Measurements from ENCODE around the gene MAPK8IP3. TPM values are rescaled to one million over a fixed set of nuclear protein-coding genes. Genes with fewer than 3 reads are reported as not detected.
A peak's percentile ranks its signal among the peaks of the same experiment; 100 is the strongest.

The MAPK8IP3 gene
- total RNA-seq, result 94.1 TPM

- peak; percentile 94 for DNase-seq (ENCODE audit: low spot score)
Observed at GRCh38 chr16:1705688-1706385, at the start of gene MAPK8IP3. Gene MAPK8IP3, plus strand, starts transcription at chr16:1706195. Its CDS starts 145 bp downstream, at chr16:1706340.

GRCh38 chr16:1656808-1657617, 49.0 kb upstream of the MAPK8IP3 start:
- no peak for DNase-seq (ENCODE audit: low spot score)

- DNase-seq (ENCODE audit: low spot score), result no peak
Observed at GRCh38 chr16:1657841-1658240, 48.2 kb upstream of the MAPK8IP3 start.

- DNase-seq (ENCODE audit: low spot score), result no peak
Observed at GRCh38 chr16:1659031-1659430, 47.0 kb upstream of the MAPK8IP3 start.

GRCh38 chr16:1661826-1662225, 44.2 kb upstream of the MAPK8IP3 start:
- no peak for DNase-seq (ENCODE audit: low spot score)

GRCh38 chr16:1662543-1662942, 43.5 kb upstream of the MAPK8IP3 start:
- DNase-seq (ENCODE audit: low spot score), result no peak

- no peak for DNase-seq (ENCODE audit: low spot score)
Observed at GRCh38 chr16:1665829-1666228, 40.2 kb upstream of the MAPK8IP3 start.

GRCh38 chr16:1666316-1666715, 39.7 kb upstream of the MAPK8IP3 start:
- no peak for DNase-seq (ENCODE audit: low spot score)

GRCh38 chr16:1667271-1667670, 38.7 kb upstream of the MAPK8IP3 start:
- no peak for DNase-seq (ENCODE audit: low spot score)

- no peak for DNase-seq (ENCODE audit: low spot score)
Observed at GRCh38 chr16:1667916-1668315, 38.1 kb upstream of the MAPK8IP3 start.

GRCh38 chr16:1668612-1669319, 37.2 kb upstream of the MAPK8IP3 start:
- DNase-seq (ENCODE audit: low spot score), result no peak

- no peak for DNase-seq (ENCODE audit: low spot score)
Observed at GRCh38 chr16:1669698-1670097, 36.3 kb upstream of the MAPK8IP3 start.

GRCh38 chr16:1670371-1670770, 35.6 kb upstream of the MAPK8IP3 start:
- DNase-seq (ENCODE audit: low spot score), result no peak

GRCh38 chr16:1670866-1671265, 35.1 kb upstream of the MAPK8IP3 start:
- no peak for DNase-seq (ENCODE audit: low spot score)

- DNase-seq (ENCODE audit: low spot score), result no peak
Observed at GRCh38 chr16:1673424-1674151, 32.4 kb upstream of the MAPK8IP3 start.

- no peak for DNase-seq (ENCODE audit: low spot score)
Observed at GRCh38 chr16:1674306-1674705, 31.7 kb upstream of the MAPK8IP3 start.

- no peak for DNase-seq (ENCODE audit: low spot score)
Observed at GRCh38 chr16:1674751-1675664, 31.0 kb upstream of the MAPK8IP3 start.

- no peak for DNase-seq (ENCODE audit: low spot score)
Observed at GRCh38 chr16:1676661-1677060, 29.3 kb upstream of the MAPK8IP3 start.

- DNase-seq (ENCODE audit: low spot score), result no peak
Observed at GRCh38 chr16:1677339-1677738, 28.7 kb upstream of the MAPK8IP3 start.

GRCh38 chr16:1677942-1678499, 28.0 kb upstream of the MAPK8IP3 start, which contains the start of gene JPT2:
Gene JPT2, plus strand, starts transcription at chr16:1678279. Its CDS starts 34 bp downstream, at chr16:1678313.
- peak; percentile 97 for DNase-seq (ENCODE audit: low spot score)
